Kasumi-1 (cell line): ENCODE data around the gene TMEM45A.
A peak's percentile ranks its signal among the peaks of the same experiment; 100 is the strongest.
"Not testable (repeated sequence)": the region's sequence is repeated elsewhere in the genome, so short reads cannot be mapped to it uniquely, and the experiment has no call there.

Experiments
- DNase-seq, 2 experiments: peaks; one replicate each; lab custom pipeline; 2025; lab: John Stamatoyannopoulos, UW

Gene TMEM45A, protein sequence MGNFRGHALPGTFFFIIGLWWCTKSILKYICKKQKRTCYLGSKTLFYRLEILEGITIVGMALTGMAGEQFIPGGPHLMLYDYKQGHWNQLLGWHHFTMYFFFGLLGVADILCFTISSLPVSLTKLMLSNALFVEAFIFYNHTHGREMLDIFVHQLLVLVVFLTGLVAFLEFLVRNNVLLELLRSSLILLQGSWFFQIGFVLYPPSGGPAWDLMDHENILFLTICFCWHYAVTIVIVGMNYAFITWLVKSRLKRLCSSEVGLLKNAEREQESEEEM

DNA sequence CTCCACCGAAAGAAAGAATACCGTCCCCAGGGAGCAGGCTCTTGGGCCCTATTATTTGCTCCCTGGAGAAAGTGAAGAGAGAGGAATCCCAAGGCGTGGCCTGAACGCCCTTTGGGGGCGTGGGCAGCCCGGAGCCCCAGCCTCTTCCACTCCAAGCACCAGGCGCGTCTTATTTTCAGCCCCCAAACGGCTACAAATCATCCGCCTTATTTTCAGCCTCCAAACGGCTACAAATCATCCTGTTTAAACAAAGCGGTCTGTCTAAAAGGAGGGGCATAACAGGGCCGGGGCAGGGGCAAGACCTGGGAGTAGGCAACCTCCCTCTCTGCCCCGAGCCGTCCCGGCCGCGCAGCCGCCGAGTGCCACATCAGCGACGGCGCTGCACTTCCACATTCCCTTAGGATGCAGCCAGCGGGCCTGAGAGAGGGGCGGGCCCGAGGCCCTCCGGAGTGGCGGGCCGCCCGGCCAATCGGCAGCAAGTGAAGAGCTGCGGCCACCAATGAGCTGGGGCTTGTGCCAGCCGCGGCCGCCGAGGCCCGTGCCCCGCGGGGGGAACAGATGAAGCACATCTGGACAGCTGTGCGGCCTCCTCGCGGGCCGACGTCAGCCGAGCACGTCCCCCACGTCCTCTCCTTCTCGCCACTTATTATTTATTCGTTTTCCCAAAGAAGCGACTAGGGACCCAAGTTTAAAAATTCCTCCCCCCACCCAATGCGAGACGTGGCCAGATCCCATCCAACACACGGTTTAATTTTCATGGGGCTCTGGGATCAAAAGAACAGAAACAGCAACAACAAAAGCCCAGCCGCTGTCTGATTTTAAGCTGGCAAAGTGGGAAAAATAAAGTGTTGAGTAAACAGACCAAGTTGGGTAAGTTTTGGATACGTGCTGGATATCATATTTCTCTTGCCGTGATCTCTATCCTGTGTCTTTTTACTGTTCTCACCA is at the start of gene TMEM45A:
TSS of gene TMEM45A (plus strand) at position 561 of the 948 bp plus-strand sequence. CDS start 62,593 bp downstream, outside the sequence.
- peak; percentile 89 to 92 for DNase-seq

GRCh38 chr3:100443690-100444089 is 48.7 kb upstream of the TMEM45A start:
- no peak for DNase-seq

- DNase-seq, result not testable (repeated sequence)
These were observed 45.4 kb upstream of the TMEM45A start for GRCh38 chr3:100447067-100447466.

DNA sequence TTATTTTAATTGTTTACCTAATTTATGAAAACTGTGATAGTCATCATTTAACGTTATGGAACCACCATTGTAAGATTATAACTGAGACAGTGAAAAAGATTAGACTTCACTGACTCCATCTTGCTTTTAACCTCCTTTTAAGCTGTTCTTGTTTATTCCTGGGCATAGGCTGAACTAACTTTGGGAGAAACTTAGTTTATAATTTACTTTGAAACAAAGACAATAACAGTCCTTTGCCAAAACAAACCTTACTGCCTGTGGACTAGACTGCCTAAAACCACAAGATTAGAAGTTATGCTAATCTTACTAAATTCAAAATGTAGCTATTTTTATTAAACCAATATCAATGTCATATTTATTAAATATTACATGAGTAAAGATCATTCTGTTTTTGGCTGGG is 44.3 kb upstream of the TMEM45A start:
- DNase-seq, result no peak

- DNase-seq, result no peak
These were observed 43.2 kb upstream of the TMEM45A start for GRCh38 chr3:100449214-100449613.

DNA sequence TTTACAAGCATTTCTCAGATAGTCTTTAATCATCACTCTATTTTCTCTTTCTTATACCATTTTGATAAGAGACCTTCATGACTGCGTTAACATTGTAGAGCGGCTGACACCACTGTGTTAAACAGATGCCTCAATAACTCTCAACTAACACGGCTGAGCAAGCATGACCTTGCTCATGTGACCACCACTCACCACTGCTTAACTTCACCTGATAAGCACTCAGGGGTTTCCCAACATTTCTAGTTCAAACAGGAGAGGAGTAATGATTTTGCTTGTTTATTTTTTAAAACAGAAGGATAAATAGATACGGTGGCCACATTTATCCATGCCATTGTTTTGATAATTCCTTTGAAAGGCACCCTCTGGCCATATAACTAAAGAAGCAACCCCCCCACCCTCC is 37.7 kb upstream of the TMEM45A start:
- DNase-seq, result no peak

DNA sequence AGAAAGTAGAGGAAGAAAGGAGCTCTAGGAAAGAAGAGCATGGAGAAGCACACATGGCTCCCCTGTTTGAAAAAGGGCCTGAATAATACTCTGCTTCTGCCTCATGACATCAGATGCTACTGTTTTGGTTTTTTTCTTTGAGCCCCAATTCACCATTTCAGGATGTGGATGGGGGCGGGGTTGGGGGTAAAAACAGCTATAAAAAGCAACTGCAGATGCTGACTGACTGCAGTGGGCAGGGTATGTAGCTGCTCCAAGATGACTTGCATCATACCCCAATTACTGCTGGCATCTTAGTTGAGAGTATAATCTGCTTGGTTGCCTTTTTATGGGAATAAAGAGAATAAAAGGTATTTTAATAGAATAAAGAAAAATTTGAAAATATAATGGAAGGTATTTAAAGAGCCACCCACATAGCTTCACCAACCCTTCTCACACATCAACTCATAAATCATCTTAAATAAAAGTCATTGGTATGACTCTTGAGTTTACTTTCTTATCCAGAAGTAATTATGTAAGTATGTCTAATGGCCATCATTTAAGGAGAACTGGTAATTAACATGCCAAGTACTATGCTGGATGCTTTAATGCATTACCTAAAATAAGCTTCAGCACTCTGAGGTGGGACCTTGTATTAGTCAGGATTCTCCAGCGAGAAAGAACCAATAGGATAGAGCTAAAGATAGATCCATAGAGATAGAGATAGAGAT is 36.4 kb upstream of the TMEM45A start:
- DNase-seq, result peak in 1 of 2 experiments; percentile 7

DNA sequence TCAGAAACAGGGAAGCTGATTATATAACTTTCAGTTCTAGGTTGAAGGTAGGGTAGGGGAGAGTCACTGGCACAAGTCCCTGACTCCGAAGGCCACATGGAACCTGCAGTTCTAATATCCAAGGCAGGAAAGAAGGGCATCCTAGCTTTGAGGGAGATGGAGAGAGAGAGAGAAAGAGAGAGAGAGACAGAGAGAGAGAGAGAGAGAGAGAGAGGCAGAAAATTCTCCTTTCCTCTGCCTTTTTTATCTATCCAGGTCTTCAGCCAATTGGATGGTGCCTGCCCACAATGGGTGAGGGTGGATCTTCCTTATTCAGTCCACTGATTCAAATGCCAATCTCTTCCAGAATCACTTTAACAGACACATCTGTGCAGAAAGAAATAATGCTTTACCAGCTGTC is 35.7 kb upstream of the TMEM45A start:
- DNase-seq, result no peak

- DNase-seq, result no peak
These were observed 34.6 kb upstream of the TMEM45A start for GRCh38 chr3:100457811-100458210.

DNA sequence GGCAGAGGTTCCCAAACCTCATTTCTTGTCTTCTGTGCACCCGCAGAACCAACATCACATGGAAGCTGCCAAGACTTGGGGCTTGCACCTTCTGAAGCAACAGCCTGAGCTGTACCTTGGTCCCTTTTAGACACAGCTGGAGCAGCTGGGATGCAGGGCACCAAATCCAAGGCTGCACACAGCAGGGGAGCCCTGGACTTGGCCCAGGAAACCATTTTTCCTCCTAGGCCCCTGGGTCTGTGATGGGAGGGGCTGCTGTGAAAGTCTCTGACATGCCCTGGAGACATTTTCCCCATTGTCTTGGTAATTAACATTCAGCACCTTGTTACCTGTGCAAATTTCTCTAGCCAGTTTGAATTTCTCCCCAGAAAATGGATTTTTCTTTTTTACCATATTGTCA is 33.6 kb upstream of the TMEM45A start:
- no peak for DNase-seq

DNA sequence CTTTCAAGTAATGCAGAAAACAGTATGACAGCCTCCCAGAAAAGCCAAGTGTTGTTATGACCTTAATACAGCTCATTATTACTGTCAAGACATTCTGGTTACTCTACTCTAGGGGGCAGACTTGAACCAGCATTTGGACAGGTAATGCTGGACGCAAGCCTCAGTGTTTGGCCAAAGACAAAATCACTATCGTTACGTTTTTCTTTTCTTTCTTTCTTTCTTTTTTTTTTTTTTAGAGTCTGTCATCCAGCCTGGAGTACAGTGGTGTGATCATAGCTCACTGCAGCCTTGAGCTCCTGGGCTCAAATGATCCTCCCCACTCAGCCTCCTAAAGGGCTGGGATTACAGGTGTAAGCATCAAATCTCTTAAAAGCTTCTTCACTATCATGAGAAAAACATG is 29.4 kb upstream of the TMEM45A start:
- peak; percentile 69 to 70 for DNase-seq

DNA sequence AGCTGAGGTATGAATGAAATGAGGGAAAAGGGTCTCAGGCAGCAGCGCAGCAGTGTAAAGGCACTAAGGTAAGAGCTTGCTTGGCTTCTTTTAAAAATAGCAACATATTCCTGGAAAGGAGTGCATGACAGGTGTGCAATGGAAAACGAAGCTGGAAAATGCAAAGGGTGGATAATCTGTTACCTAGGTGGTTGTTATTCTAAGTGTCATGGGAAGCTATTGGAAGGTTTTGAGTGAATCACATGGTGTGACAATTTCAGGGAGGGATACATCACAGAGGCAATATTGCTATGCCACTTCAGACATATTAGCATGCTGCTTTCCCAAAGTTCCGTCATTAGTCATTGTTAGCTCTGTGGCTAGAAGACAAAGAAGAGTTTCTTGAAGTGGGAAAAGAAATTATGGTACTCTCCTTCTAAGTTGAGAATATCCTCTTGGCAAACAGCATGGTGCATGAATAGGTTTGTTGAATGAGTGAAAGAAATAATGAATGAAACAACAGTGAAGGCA is 28.7 kb upstream of the TMEM45A start:
- DNase-seq, result no peak

GRCh38 chr3:100465892-100466777 is 26.3 kb upstream of the TMEM45A start:
- peak in 1 of 2 experiments; percentile 6 for DNase-seq

DNA sequence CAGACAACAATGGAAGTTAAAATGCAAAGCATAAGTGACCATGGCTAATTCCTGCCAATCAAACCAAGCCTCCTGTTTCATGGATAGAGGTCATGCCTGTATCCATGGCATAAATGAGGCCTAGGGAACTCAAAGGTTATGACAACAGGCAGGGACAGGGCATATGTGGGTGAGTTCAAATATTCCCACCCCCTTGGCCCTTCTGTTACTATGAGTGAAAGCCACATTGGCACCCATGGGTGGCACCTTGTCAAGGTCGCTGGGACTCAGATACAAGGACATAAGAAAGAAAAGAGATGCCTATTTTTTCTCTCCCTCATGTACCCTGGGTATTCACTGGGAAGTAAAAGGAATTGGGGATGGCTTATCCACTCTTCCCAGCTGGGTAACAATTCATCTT is 25.3 kb upstream of the TMEM45A start:
- no peak for DNase-seq

DNA sequence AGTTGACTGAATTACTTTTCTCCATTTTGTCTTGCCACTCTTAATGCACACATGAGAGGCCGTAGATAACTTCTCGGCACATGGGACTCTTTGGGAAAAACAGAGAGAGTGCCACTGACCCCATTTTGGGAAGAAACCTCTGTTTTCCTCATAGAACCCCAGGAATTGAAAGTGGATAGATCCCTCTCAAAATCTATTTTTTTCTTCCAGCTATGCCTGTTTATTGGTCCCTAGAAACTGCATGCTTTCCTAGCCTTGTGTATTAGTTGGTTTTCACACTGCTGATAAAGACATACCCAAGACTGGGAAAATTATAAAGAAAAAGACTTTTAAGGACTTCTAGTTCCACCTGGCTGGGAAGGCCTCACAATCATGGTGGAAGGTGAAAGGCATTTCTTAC is 23.7 kb upstream of the TMEM45A start:
- DNase-seq, result no peak

DNA sequence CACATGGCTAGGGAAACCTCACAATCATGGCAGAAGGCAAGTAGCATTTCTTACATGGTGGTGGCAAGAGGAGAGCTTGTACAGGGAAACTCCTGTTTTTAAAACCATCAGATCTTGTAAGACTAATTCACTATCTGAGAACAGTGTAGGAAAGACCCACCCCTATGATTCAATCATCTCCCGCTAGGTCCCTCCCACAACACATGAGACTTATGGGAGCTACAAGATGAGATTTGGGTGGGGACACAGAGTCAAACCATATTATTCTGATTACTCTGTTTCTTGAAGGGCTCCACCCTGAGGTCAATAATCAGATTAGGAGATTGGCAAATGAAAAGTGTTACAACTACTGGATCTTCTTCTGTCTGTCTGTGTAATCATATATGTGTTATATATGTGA is 21.5 kb upstream of the TMEM45A start:
- DNase-seq, result no peak

GRCh38 chr3:100471444-100471843 is 21.0 kb upstream of the TMEM45A start:
- DNase-seq, result no peak

GRCh38 chr3:100477851-100478360 is 14.5 kb upstream of the TMEM45A start:
- not testable (repeated sequence) for DNase-seq

DNA sequence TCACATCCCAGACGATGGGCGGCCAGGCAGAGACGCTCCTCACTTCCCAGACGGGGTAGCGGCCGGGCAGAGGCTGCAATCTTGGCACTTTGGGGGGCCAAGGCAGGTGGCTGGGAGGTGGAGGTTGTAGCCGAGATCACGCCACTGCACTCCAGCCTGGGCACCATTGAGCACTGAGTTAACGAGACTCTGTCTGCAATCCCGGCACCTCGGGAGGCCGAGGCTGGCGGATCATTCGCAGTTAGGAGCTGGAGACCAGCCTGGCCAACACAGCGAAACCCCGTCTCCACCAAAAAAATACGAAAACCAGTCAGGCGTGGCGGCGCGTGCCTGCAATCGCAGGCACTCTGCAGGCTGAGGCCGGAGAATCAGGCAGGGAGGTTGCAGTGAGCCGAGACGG is 13.9 kb upstream of the TMEM45A start:
- not testable (repeated sequence) for DNase-seq

GRCh38 chr3:100480081-100480480 is 12.3 kb upstream of the TMEM45A start:
- DNase-seq, result no peak

GRCh38 chr3:100482176-100482575 is 10.2 kb upstream of the TMEM45A start:
- no peak for DNase-seq
